SU-DHL-6 (cell line): ENCODE data around the gene CARD11.

Experiments used
- H2AFZ ChIP-seq: fragments of 200-600 bp; sonication (generic); 2 replicates; pipeline ENCODE4 v1.6.1; 2014; ENCODE audit warnings: low read depth, mild to moderate bottlenecking, moderate library complexity, mixed read lengths, antibody characterized with exemption, low read length; ENCODE audit not compliant: severe bottlenecking
- H3F3A ChIP-seq: fragments of 200-600 bp; shearing (Covaris generic); 2 replicates; pipeline ENCODE4 v1.6.0; 2016; ENCODE audit warnings: antibody characterized with exemption, mild to moderate bottlenecking; ENCODE audit not compliant: insufficient read depth
- H3K27ac ChIP-seq: fragments of 200-600 bp; sonication (generic); 2 replicates; pipeline ENCODE4 v1.5.1; 2016; ENCODE audit warnings: low read depth, mild to moderate bottlenecking, low read length, moderate library complexity, mixed read lengths
- H3K27me3 ChIP-seq: fragments of 200-600 bp; sonication (generic), shearing (Covaris generic); 2 replicates; pipeline ENCODE4 v1.6.0; 2014; ENCODE audit warnings: mild to moderate bottlenecking, low read length
- H3K36me3 ChIP-seq: fragments of 200-600 bp; sonication (generic); 2 replicates; pipeline ENCODE4 v1.6.1; 2014; ENCODE audit warnings: mild to moderate bottlenecking, low read length, mixed read lengths
- H3K4me2 ChIP-seq: fragments of 300-600, 200-600 bp; shearing (Covaris generic), sonication (generic); 2 replicates; pipeline ENCODE4 v1.6.0; 2014; ENCODE audit warnings: low read length, low read depth, mild to moderate bottlenecking; ENCODE audit not compliant: poor library complexity, severe bottlenecking
- H3K4me3 ChIP-seq: fragments of 200-600 bp; sonication (generic); 2 replicates; pipeline ENCODE4 v1.5.1; 2014; ENCODE audit warnings: antibody characterized with exemption, low read length, mild to moderate bottlenecking, mixed read lengths; ENCODE audit not compliant: insufficient read depth, poor library complexity, severe bottlenecking
- H3K79me2 ChIP-seq: fragments of 200-600 bp; sonication (generic); 2 replicates; pipeline ENCODE4 v1.6.1; 2014; ENCODE audit warnings: mild to moderate bottlenecking, low read length, moderate library complexity; ENCODE audit not compliant: insufficient read depth
- H3K9ac ChIP-seq: fragments of 200-600 bp; sonication (generic); 2 replicates; pipeline ENCODE4 v1.7.0; 2014; ENCODE audit warnings: mild to moderate bottlenecking, low read length
- H3K9me2 ChIP-seq: fragments of 200-600 bp; sonication (generic); replicated peaks from 2 replicates; pipeline ENCODE4 v1.6.1; 2014; ENCODE audit warnings: low read length; ENCODE audit not compliant: insufficient read depth
- H3K9me3 ChIP-seq: fragments of 200-600 bp; sonication (generic); 2 replicates; pipeline ENCODE4 v1.6.1; 2014; ENCODE audit warnings: low read length, mixed read lengths; ENCODE audit not compliant: insufficient read depth
- H4K20me1 ChIP-seq: fragments of 200-600 bp; sonication (generic); 2 replicates; pipeline ENCODE4 v1.6.1; 2014; ENCODE audit warnings: low read depth, mild to moderate bottlenecking, antibody characterized with exemption, low read length, moderate library complexity, mixed read lengths
- EZH2phosphoT487 ChIP-seq: fragments of 200-600 bp; sonication (generic), shearing (Covaris generic); conservative IDR thresholded peaks from 2 replicates; pipeline ENCODE4 v1.6.1; 2018; ENCODE audit warnings: mild to moderate bottlenecking, antibody characterized with exemption, low read length, moderate library complexity, mixed read lengths
- TF ChIP-seq, protein P1 (sequence below): fragments of 200-600 bp; sonication (generic); IDR thresholded peaks from one replicate; pipeline ENCODE4 v1.5.1; 2017; ENCODE audit warnings: antibody characterized with exemption, mild to moderate bottlenecking, low read length, moderate library complexity; ENCODE audit not compliant: insufficient read depth, poor library complexity, severe bottlenecking

The CARD11 gene

DNA sequence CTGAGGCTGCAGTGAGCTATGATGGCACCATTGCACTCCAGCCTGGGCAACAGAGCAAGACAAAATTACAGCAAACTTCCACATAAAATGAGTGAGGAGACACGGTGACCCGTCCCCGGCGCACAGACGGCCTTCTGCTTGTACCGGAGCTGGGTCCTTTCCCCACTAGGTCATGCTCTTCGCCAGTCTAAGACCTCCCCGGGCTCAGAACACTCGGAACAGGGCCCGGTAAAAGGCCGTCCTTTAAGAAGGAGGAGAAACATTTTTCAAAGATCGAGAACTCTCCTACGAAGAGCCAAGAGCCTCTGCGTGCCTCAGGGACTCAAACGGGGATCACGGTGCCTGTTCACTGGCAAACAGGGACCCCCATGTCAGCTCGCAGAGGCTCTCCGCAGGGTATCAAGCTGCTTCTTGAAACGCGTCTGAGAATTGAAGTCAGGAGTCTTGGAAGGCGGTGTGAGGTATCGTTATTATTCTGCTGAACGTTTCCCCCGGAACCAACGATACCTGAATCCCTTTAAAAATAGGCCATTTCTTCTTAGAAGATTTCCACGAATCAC, 9.0 kb downstream of the CARD11 start:
- TF ChIP-seq EZH2phosphoT487, result no peak
- TF ChIP-seq, protein P1, sequence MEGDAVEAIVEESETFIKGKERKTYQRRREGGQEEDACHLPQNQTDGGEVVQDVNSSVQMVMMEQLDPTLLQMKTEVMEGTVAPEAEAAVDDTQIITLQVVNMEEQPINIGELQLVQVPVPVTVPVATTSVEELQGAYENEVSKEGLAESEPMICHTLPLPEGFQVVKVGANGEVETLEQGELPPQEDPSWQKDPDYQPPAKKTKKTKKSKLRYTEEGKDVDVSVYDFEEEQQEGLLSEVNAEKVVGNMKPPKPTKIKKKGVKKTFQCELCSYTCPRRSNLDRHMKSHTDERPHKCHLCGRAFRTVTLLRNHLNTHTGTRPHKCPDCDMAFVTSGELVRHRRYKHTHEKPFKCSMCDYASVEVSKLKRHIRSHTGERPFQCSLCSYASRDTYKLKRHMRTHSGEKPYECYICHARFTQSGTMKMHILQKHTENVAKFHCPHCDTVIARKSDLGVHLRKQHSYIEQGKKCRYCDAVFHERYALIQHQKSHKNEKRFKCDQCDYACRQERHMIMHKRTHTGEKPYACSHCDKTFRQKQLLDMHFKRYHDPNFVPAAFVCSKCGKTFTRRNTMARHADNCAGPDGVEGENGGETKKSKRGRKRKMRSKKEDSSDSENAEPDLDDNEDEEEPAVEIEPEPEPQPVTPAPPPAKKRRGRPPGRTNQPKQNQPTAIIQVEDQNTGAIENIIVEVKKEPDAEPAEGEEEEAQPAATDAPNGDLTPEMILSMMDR, result no peak
- no peaks in the 10 kb centered on the region for H3K9me2 ChIP-seq
- no peak overlapping the region for H3K27ac ChIP-seq
- H3K27me3 ChIP-seq, result no peaks in the 10 kb centered on the region
- H3K36me3 ChIP-seq, result no peaks in the 10 kb centered on the region
- H3K9ac ChIP-seq, result no peak overlapping the region
- no peak overlapping the region for H2AFZ ChIP-seq
- no peak overlapping the region for H3K4me3 ChIP-seq
- no peak overlapping the region for H3K4me2 ChIP-seq
- no peaks in the 10 kb centered on the region for H3F3A ChIP-seq
- H3K9me3 ChIP-seq, result no peaks in the 10 kb centered on the region
- peaks cover 91% of the 10 kb centered on the region for H3K79me2 ChIP-seq
- no peaks in the 10 kb centered on the region; the same call in 1 of the 2 replicates for H4K20me1 ChIP-seq

DNA sequence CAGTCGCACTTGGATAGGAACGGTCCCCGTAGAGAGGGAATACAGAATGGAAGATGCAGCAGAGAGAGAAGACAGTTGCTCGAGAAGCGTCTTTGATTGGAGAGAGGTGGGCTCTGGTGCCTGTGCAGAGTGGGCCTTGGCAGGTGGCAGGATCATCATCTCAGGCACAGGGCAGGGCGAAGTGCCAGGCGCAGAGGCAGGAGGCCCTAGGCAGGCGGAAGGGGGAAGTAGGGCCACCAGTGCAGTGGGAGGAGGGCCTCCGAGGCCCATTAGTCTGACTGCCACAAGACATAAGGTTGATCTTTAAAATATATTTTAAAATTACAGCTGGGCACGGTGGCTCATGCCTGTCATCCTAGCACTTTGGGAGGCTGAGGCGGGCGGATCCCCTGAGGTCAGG, 10.1 kb downstream of the CARD11 start:
- Histone ChIP-seq H3K4me2 (no peak overlapping the region), H3K9me2 (no peaks in the 10 kb centered on the region), H2AFZ (no peak overlapping the region), H3K27ac (no peak overlapping the region), H3F3A (no peaks in the 10 kb centered on the region), H3K79me2 (peaks cover 90% of the 10 kb centered on the region), H4K20me1 (no peaks in the 10 kb centered on the region; the same call in 1 of the 2 replicates), H3K9me3 (no peaks in the 10 kb centered on the region), H3K9ac (no peak overlapping the region), H3K36me3 (no peaks in the 10 kb centered on the region), H3K4me3 (no peak overlapping the region), H3K27me3 (no peaks in the 10 kb centered on the region)
- TF ChIP-seq, protein P1, result no peak
- TF ChIP-seq EZH2phosphoT487, result no peak

DNA sequence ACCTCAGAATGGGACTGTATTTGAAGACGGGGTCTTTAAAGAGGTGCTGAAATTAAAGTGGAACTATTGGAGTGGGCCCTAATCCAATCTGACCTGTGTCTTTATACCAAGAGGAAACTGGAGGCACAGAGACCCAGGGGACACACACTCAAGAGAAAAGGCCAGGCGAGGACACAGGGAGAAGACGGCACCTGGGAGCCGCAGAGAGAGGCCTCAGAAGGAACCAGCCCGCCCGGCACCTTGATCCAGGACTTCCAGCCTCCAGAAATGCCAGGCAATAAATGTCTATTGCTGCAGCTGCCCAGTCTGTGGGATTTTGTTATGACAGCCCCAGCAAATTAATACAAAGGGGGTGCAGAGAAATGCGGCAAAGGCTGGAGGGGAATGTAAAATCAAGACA, 10.5 kb downstream of the CARD11 start:
- H4K20me1 ChIP-seq, result no peaks in the 10 kb centered on the region; the same call in 1 of the 2 replicates
- H3K27me3 ChIP-seq, result no peaks in the 10 kb centered on the region
- no peak overlapping the region for H3K9ac ChIP-seq
- peaks cover 90% of the 10 kb centered on the region for H3K79me2 ChIP-seq
- H3K36me3 ChIP-seq, result no peaks in the 10 kb centered on the region
- H3F3A ChIP-seq, result no peaks in the 10 kb centered on the region
- H3K4me3 ChIP-seq, result no peak overlapping the region
- no peaks in the 10 kb centered on the region for H3K9me2 ChIP-seq
- H3K9me3 ChIP-seq, result no peaks in the 10 kb centered on the region
- no peak overlapping the region for H3K4me2 ChIP-seq
- no peak overlapping the region for H2AFZ ChIP-seq
- TF ChIP-seq, protein P1, result no peak
- TF ChIP-seq EZH2phosphoT487, result no peak
- H3K27ac ChIP-seq, result no peak overlapping the region
